KOPT-K1 (cell line): ENCODE results near the gene ST3GAL6.

Source experiments
- H3K27ac ChIP-seq: fragments of 200-600 bp; sonication (generic); 2 replicates; pipeline ENCODE4 v1.5.1; 2016; ENCODE audit warnings: antibody characterized with exemption, mild to moderate bottlenecking, low read depth, low read length; ENCODE audit not compliant: poor library complexity, severe bottlenecking
- H3K36me3 ChIP-seq: fragments of 200-600 bp; sonication (generic); 2 replicates; pipeline ENCODE4 v1.5.1; 2017; ENCODE audit warnings: antibody characterized with exemption, mild to moderate bottlenecking, low read length, moderate library complexity; ENCODE audit not compliant: insufficient read depth
- H3K9me3 ChIP-seq: fragments of 200-600 bp; sonication (generic); 2 replicates; pipeline ENCODE4 v1.5.1; 2017; ENCODE audit warnings: antibody characterized with exemption, low read length, mild to moderate bottlenecking; ENCODE audit not compliant: insufficient read depth, poor library complexity, severe bottlenecking

Gene ST3GAL6

DNA sequence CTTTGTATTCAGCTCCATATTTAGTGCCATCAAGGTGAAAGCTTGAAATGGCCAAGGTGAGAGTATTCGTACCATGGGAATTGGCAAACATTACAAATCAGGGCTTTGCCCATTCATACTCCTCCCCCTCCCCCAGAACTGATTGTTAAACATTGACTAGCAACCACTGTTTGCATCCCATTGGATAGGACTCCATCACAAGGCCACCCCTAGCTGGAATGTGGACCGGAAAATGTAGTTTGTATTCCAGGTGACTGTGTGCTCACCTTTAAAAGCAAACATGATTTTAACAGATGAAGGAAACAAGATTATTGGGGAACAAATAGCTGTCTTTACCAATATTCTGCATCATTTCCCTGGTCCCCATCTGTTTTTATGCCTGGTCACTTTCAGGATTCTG lies 14.1 kb downstream of the ST3GAL6 start:
- Histone ChIP-seq H3K36me3 (no peaks in the 10 kb centered on the region), H3K27ac (no peak overlapping the region)

GRCh38 chr3:98777801-98778220 lies 14.7 kb downstream of the ST3GAL6 start:
- Histone ChIP-seq H3K36me3 (no peaks in the 10 kb centered on the region), H3K9me3 (no peaks in the 10 kb centered on the region), H3K27ac (no peak overlapping the region)

More for the DNA sequence above, 14.1 kb downstream of the ST3GAL6 start:
- no peaks in the 10 kb centered on the region for H3K9me3 ChIP-seq

GRCh38 chr3:98778383-98778782 lies 15.2 kb downstream of the ST3GAL6 start:
- no peaks in the 10 kb centered on the region for H3K36me3 ChIP-seq
- H3K9me3 ChIP-seq: no peaks in the 10 kb centered on the region
- no peak overlapping the region for H3K27ac ChIP-seq

DNA sequence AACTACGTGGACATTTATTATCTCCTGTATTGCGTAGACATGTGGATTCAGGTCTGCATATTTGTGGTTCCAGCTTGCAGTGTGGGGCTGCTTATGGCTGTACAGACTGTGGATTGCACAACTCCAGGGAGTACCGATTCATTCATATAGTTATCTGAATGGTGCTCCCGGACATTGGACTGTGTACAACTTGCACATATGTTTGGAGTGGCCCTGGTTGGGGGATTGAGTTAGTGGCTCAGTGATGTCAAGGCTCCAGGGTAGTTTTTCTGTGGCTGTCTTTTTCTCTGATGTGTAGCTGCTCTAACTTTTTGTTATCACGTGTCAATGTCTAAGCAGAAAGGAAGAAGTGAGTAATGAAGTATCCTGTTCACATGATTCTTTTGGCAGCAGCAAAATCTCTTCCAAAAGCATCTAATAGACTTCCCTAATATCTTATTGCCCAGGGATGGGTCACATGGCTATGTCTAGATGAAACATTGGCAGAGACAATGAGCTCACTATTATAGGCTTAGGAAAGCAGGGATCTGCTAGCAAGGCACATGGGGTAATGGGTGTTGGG lies 15.8 kb downstream of the ST3GAL6 start:
- Histone ChIP-seq H3K27ac (no peak overlapping the region), H3K36me3 (no peaks in the 10 kb centered on the region), H3K9me3 (no peaks in the 10 kb centered on the region)

GRCh38 chr3:98779541-98780335 lies 16.6 kb downstream of the ST3GAL6 start:
- no peaks in the 10 kb centered on the region for H3K9me3 ChIP-seq
- no peak overlapping the region for H3K27ac ChIP-seq
- H3K36me3 ChIP-seq: no peaks in the 10 kb centered on the region

GRCh38 chr3:98780343-98780742 lies 17.2 kb downstream of the ST3GAL6 start:
- Histone ChIP-seq H3K27ac (no peak overlapping the region), H3K9me3 (no peaks in the 10 kb centered on the region), H3K36me3 (no peaks in the 10 kb centered on the region)

DNA sequence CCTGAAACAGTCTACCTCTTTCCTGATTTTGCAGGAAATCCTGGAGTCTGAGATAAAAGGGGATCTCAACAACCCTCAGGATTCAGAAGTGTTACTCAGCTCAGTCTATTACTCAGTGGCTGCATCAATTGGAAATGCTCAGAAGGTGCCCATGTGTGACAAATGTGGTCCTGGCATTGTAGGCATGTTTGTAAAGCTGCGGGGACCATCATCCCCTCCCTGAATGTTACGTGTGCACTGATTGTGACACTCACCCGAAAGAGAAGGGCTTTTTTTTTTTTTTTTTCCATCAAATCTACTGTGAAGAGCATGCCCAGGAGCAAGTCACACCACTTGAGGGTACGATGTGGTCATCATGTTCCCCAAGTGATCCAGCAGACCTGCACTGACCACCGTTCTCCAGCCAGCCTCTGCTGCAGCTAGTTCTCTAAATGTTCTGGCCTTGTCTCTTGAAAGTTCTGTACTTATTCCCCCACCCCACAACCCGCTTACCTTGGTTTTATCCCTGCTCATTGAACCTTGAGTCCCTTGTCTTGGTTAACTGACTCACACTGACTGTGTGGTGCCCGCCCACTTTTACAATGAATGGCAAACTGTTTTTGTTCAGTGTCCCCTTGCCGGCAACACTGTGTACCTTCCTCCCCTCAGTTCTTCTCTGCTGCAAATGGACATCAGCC lies 19.8 kb downstream of the ST3GAL6 start:
- Histone ChIP-seq H3K27ac (no peak overlapping the region), H3K36me3 (no peaks in the 10 kb centered on the region), H3K9me3 (no peaks in the 10 kb centered on the region)

DNA sequence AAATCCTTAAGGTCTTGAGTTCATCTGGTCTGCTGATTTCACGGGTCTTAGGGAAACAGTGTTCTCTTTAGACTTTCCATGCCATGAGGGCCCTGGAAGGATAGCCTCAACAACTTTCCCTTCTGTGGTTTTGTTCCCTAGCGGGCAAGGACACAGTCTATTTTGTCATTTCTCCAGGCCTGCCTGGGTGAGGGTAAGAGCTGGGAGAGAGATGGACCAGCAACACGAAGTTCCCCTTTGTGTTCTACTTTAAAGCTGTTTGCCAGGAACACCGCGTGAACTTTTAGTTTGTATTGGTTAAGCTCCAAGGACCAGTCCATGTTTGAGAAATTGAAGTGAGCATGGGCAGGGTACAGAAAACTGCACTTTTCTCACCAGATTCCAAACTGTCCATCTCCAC lies 20.9 kb downstream of the ST3GAL6 start:
- Histone ChIP-seq H3K27ac (no peak overlapping the region), H3K36me3 (no peaks in the 10 kb centered on the region), H3K9me3 (no peaks in the 10 kb centered on the region)

- Histone ChIP-seq H3K27ac (no peak overlapping the region), H3K36me3 (no peaks in the 10 kb centered on the region), H3K9me3 (no peaks in the 10 kb centered on the region)
Measured at GRCh38 chr3:98784666-98785600, 21.8 kb downstream of the ST3GAL6 start.

DNA sequence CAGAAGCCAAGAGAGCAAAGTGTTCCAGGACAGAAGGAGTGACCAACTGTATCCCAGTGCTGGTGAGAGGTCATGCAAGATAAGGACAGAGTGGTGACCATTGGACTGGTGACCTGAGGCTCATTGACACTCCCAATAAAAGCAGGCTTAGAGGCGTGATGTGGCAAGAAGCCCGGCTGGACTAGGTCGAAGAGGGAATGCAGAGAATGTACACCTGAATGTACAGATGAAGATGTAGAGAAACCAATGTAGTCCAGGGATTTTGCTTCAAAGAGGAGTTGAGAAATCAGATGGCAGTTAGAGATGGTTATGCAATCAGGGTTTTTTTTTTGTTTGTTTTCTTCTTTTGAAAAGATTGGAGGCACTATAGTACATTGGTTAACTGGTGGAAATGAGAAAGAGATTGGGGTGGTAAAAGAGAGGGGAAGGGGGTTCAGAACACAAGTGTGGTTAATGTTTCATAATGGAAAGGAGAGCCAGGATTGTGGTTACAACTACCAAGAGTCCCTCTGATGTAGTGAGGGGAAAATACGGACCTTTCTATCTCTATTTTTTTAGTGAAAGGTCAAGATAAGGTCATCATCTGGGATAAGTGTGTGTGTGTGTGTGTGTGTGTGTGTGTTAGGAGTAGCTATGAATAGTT lies 23.3 kb downstream of the ST3GAL6 start:
- Histone ChIP-seq H3K36me3 (no peaks in the 10 kb centered on the region), H3K27ac (no peak overlapping the region), H3K9me3 (no peaks in the 10 kb centered on the region)

DNA sequence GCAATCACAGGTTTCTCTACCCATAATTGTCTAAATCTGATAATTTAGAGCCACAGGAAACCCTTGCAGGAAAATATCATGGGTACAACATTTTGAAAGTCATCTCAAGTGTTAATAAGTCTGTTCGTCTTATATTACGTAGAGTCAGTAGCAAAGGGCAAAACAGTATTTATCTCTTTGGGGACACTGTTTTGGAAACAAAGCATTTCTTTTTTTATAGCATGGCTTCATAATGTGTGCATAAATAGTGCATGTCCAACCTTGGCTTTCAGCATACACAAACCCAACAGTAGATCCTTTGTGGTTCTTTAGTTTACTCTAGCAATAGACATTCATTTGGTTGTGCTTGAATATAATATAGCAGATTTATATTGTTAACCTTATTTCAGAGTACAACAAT lies 24.0 kb downstream of the ST3GAL6 start:
- Histone ChIP-seq H3K9me3 (no peaks in the 10 kb centered on the region), H3K36me3 (no peaks in the 10 kb centered on the region), H3K27ac (no peak overlapping the region)

DNA sequence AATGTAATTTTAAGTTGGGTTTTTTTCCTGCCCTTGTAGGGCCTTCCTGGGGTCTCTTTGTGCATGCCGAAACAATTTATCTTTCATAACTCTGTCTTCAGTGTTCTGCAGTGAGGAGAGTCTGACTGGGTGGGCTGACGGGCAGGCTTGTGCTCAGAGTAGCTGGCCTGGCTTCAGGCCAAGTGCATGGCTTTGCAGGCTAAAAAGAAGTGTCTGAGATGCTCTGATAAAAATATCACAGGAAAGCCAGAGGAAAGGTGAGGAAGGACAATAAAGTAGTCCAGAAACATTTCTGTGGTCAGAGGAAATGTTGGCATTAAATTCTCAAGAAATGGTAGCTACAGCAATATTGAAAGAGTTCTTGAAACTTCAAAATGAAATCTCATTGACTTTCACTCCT lies 25.5 kb downstream of the ST3GAL6 start:
- no peaks in the 10 kb centered on the region for H3K36me3 ChIP-seq
- no peak overlapping the region for H3K27ac ChIP-seq
- H3K9me3 ChIP-seq: no peaks in the 10 kb centered on the region

- no peaks in the 10 kb centered on the region for H3K9me3 ChIP-seq
- H3K27ac ChIP-seq: no peak overlapping the region
- H3K36me3 ChIP-seq: no peaks in the 10 kb centered on the region
Measured at GRCh38 chr3:98791341-98792325, 28.5 kb downstream of the ST3GAL6 start.
